Neural progenitor cell (in vitro differentiated cells): ENCODE measurements around the gene RNF123.

Source experiments
- CTCF ChIP-seq: fragments of 200-600 bp; sonication (generic); IDR thresholded peaks from 2 replicates; pipeline ENCODE4 v1.5.1; 2017; ENCODE audit warnings: antibody characterized with exemption, mild to moderate bottlenecking
- EZH2 ChIP-seq: fragments of 200-600 bp; sonication (generic); IDR thresholded peaks from 2 replicates; pipeline ENCODE4 v1.6.1; 2017; ENCODE audit warnings: antibody characterized with exemption, mild to moderate bottlenecking, moderate library complexity
- EZH2phosphoT487 ChIP-seq: fragments of 200-600 bp; sonication (generic); IDR thresholded peaks from 2 replicates; pipeline ENCODE4 v1.6.1; 2017; ENCODE audit warnings: antibody characterized with exemption

DNA sequence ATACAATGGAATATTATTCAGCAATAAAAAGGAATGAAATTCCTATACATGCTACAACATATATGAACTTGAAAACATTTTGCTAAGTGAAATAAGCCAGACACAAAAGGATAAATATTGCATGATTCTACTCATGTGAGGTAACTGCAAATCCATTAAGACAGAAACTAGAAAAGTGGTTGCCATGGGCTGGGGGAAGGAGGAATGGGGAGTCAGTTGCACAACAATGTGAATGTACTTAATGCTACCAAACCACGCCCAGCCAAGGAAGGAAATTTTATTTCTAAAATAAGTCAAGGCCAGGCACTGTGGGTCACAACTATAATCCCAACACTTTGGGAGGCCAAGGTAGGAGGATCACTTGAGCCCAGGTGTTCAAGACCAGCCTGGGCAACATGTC, 44.2 kb downstream of the RNF123 start:
- TF ChIP-seq CTCF (no peak), EZH2phosphoT487 (no peak), EZH2 (no peak)
